A549 (cell line): ENCODE results near the gene XKR3.

ENCODE experiments used
- BHLHE40 ChIP-seq: IDR thresholded peaks from 2 replicates; pipeline ENCODE4 v1.6.1; 2012; ENCODE audit warnings: low read depth, low read length, inconsistent platforms
- CEBPB ChIP-seq, 2 experiments: fragments of >200 bp in 1 of 2; sonication (Bioruptor Twin) in 1 of 2; formaldehyde crosslinking in 1 of 2; IDR thresholded peaks; 2 replicates each; pipeline ENCODE4 v1.6.1; 2012 to 2016
- CTCF ChIP-seq: fragments of >200 bp; sonication (Bioruptor Twin); formaldehyde crosslinking; IDR thresholded peaks from 3 replicates; pipeline ENCODE4 v1.5.1; 2016
- ELK1 ChIP-seq: fragments of 150-350 bp; IDR thresholded peaks from 2 replicates; pipeline ENCODE4 v1.6.1; 2014; ENCODE audit warnings: low read depth, mild to moderate bottlenecking, low read length
- FOSB ChIP-seq: fragments of 250-450 bp; sonication (Bioruptor Pico); IDR thresholded peaks from 2 replicates; pipeline ENCODE4 v1.5.0; 2020; ENCODE audit warnings: mild to moderate bottlenecking, moderate library complexity
- JUNB ChIP-seq: fragments of >200 bp; sonication (Bioruptor Twin); formaldehyde crosslinking; IDR thresholded peaks from 2 replicates; pipeline ENCODE4 v1.6.1; 2016
- PHF8 ChIP-seq: fragments of 200-600 bp; sonication (generic); IDR thresholded peaks from 2 replicates; pipeline ENCODE4 v1.6.1; 2016; ENCODE audit warnings: low read depth, mild to moderate bottlenecking, antibody characterized with exemption, moderate library complexity, borderline replicate concordance
- RFX5 ChIP-seq: fragments of 450-650 bp; IDR thresholded peaks from 2 replicates; pipeline ENCODE4 v1.7.1; 2014; ENCODE audit warnings: antibody characterized with exemption, mild to moderate bottlenecking, moderate library complexity
- SMC3 ChIP-seq: fragments of >200 bp; sonication (Bioruptor Twin); formaldehyde crosslinking; IDR thresholded peaks from 3 replicates; pipeline ENCODE4 v1.6.1; 2018; ENCODE audit warnings: inconsistent platforms
- USF2 ChIP-seq: fragments of 450-650 bp; IDR thresholded peaks from 2 replicates; pipeline ENCODE4 v1.6.1; 2014; ENCODE audit warnings: antibody characterized with exemption

GRCh38 chr22:16808744-16809143 lies 16.5 kb downstream of the XKR3 start:
- TF ChIP-seq CTCF (no peak), USF2 (no peak), CEBPB (IDR thresholded peaks at IDR 0.05) (no peak), PHF8 (no peak), SMC3 (no peak), ELK1 (no peak), RFX5 (no peak), BHLHE40 (no peak), FOSB (CRISPR knock-in tag) (no peak), JUNB (no peak)
